ENCODE results near the gene NECAB2.

GRCh38 chr16:83934684-83934977, 33.4 kb upstream of the NECAB2 start:
- TF ChIP-seq EZH2phosphoT487 (IDR thresholded peaks at IDR 0.05; ENCODE audit: insufficient read depth, low read depth) (no peak), EZH2 (IDR thresholded peaks at IDR 0.05; ENCODE audit: insufficient read depth, poor library complexity, severe bottlenecking) (no peak)

All from GM23248 (cell line).